GM08714 (cell line): ENCODE measurements around the gene GLOD4.
"Not testable (repeated sequence)": the region's sequence is repeated elsewhere in the genome, so short reads cannot be mapped to it uniquely, and the experiment has no call there.

Experiments
- H3K4me3 ChIP-seq: fragments of 200-500 bp; sonication (Bioruptor generic); 2 replicates; pipeline ENCODE4 v1.5.1; 2014; ENCODE audit warnings: mild to moderate bottlenecking, low read length, inconsistent platforms
- ZNF274 ChIP-seq: IDR thresholded peaks from 2 replicates; pipeline ENCODE4 v1.6.1; 2012; ENCODE audit warnings: mild to moderate bottlenecking, low read depth, low read length

GLOD4 gene

DNA sequence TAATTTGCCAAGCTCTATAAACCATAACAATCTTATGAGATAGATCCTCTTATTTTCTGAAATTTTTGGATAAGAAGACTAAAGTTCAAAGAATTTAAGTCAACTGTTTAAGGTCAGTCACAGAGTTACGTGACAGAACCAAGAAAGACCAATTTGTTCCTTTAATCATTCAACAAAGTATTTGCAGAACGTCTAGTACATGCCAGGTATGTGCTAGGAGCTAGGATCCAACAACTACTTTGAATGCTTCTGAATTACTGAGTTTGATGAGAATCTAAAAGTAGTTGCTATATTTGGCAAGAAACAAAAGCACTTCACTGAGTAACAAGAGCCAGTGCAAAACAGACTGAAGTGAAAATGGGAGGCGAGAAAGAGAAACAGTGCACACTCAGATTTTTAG, 15.0 kb downstream of the GLOD4 start:
- TF ChIP-seq ZNF274 = no peak
- no peak overlapping the region for H3K4me3 ChIP-seq

DNA sequence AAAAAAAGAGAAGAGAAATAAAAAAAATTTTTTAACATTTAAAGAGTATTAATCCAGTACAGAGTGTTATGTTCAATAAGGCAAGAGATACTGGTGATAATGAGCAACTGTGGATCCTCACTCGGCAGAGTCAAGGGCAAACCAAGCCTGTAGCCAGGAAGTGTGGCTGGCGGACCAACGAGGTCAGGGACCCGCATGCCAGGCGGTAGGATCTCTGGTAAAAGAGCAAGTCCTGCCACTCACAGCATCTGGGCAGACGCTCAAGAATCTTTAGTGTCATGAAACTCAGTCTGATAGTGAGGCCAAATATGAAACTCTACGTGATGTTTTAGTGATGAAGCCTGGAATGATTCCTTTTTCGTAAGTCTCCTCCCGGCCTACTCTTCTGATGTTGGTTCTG, 21.7 kb downstream of the GLOD4 start:
- H3K4me3 ChIP-seq = no peak overlapping the region
- no peak for TF ChIP-seq ZNF274

GRCh38 chr17:759964-760363, 22.1 kb downstream of the GLOD4 start:
- TF ChIP-seq ZNF274 = no peak
- no peak overlapping the region for H3K4me3 ChIP-seq

DNA sequence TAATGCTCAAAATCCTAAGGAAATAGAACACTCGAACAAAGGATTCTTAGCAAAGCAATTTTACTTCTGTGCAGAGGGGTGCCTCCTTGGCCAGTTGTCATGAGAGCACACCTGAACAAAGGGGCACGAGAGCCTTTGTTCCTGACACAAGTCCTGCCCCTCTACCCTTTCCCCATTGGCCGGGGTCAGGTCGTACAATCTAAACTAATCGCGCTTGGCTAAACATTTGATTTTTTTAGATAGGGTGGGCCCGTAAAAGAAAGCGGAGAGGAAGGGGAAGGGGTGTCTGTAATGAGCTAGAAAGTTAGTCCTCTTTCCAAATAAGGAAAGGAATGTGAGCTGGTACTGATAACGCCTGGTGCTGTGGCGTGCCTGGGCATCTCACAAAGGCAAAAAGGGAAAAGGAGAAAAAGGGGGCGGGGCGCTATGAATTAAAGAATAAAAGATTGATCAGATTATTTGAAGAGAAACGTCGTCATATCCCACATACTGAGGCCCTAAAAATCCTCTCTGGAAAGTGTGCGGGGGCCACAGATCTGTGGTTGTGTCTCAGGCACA, 26.0 kb downstream of the GLOD4 start:
- not testable (repeated sequence) for H3K4me3 ChIP-seq

DNA sequence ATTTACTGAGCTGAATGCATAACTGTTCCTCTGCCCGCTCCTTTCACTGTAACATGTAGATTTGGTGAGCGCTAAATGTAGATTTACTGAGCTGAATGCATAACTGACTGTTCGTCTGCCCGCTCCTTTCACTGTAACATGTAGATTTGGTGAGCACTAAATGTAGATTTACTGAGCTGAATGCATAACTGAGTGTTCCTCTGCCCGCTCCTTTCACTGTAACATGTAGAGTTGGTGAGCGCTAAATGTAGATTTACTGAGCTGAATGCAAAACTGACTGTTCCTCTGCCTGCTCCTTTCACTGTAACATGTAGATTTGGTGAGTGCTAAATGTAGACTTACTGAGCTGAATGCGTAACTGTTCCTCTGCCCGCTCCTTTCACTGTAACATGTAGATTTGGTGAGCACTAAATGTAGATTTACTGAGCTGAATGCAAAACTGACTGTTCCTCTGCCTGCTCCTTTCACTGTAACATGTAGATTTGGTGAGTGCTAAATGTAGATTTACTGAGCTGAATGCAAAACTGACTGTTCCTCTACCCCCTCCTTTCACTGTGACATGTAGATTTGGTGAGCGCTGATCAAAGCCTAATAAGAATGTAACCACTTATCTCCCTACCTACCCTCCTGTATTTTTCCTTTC, 26.6 kb downstream of the GLOD4 start:
- not testable (repeated sequence) for H3K4me3 ChIP-seq

GRCh38 chr17:753418-753817, 28.7 kb downstream of the GLOD4 start:
- TF ChIP-seq ZNF274 = no peak

DNA sequence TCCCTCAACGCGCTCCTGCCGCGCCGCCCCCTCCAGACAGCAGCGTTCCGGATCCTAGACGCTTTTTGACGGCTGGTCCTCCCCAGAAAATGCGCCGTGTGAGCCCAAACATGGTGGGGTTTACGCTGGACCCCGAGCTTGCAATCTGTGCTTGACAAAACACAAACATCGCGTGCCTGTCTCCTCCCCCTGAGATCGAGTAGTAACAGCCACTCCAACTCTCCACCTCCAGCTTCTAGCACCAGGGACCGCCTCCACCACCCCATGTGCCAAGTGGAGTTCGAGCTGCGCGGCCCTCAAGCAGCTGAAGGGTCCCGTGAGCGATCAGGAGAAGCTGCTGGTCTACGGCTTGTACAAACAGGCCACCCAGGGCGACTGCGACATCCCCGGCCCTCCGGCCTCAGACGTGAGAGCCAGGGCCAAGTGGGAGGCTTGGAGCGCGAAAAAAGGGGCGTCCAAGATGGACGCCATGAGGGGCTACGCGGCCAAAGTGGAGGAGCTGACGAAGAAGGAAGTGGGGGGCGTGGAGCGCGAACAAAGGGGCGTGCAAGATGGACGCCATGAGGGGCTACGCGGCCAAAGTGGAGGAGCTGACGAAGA, 29.4 kb downstream of the GLOD4 start:
- TF ChIP-seq ZNF274 = no peak
- H3K4me3 ChIP-seq = peak overlapping the region; percentile 66; the same call in 1 of the 2 replicates

More at GRCh38 chr17:753418-753817, 28.7 kb downstream of the GLOD4 start:
- H3K4me3 ChIP-seq = no peak overlapping the region

DNA sequence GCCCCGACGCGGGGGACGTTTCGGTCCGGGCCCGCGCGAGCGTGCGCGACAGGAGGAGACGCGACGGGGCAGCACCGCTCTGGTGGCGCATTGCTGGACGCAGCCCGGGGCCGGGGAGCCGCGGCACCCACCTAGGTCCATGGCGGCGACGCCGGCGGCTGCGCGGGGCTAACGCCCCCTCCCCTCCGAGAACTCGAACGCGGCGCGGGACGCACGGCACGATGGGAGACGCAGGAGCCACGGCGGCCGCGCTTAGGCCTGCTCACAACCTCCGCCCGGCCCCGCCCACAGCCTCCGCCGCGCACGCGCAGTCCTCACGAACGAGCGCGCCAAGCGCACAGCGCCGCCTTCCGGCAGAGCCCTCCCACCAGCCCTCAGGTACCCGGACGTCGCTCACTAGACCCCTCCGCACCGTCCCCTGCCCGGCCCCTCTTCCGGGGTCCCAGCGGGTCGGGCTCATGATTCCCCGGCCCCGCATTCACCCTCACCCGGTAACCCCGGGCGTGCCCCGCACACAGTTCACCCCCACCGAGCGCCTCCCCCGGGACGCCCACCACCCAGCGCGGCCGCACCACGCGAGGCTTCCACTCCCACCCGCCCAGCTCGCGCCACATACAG, 30.0 kb downstream of the GLOD4 start, which contains the start of gene GEMIN4:
TSS of gene GEMIN4 (minus strand) at position 263 of the 618 bp plus-strand sequence. CDS start at position 141, 122 bp downstream.
- TF ChIP-seq ZNF274 = no peak

GRCh38 chr17:751269-752001, 30.6 kb downstream of the GLOD4 start:
- H3K4me3 ChIP-seq = peak overlapping the region; percentile 66
- no peak for TF ChIP-seq ZNF274

More for the DNA sequence above, 30.0 kb downstream of the GLOD4 start, which contains the start of gene GEMIN4:
- peak within 1 kb of the TSS; percentile 66 for H3K4me3 ChIP-seq

- H3K4me3 ChIP-seq = peak overlapping the region; percentile 66
Observed at GRCh38 chr17:750431-751037, 31.5 kb downstream of the GLOD4 start.

GRCh38 chr17:749359-749758, 32.7 kb downstream of the GLOD4 start:
- H3K4me3 ChIP-seq = not testable (repeated sequence)

More at GRCh38 chr17:750431-751037, 31.5 kb downstream of the GLOD4 start:
- no peak for TF ChIP-seq ZNF274

GRCh38 chr17:748604-749003, 33.5 kb downstream of the GLOD4 start:
- not testable (repeated sequence) for H3K4me3 ChIP-seq

DNA sequence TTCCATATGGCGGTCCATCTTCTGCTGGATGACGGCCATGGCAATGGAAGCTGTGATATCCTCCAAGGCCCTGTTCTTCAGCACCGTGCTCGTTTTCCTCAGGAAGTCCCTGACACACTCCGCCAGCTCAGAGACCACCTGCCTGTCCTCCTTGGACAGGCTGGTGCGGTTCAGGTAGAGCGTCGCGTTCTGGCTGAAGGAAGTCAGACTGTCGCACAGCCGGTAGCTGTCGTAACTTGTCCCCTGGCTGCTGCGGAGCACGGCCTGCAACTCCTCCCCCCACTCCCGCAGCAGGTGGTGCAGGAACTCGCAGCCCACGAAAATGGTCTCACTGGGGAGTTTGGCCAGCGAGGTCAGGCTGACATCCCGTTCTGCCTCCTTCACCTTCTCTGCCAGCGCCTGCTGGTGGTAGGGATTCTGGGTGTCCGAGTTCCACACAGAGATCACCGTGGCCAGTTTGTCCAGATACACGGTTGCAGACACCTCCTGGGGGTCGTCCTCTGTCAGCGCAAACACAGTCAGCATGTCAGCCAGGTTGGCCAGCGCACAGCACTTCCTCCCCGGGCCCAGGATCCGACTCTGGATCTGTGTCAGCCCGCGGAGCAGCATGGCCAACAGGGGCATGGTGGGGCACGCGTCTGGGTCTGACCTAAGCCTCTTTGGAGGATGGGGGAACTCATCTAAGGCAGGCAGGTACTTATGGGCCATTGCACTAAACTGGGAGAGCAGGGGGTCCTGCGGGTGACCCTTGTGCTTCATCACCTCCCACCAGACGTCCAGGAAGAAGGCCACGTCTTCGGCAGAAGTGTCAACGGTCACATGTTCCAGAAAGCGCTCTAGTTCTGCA, 35.1 kb downstream of the GLOD4 start:
- TF ChIP-seq ZNF274 = no peak
- H3K4me3 ChIP-seq = no peak overlapping the region
